AG10803 (cell line): ENCODE data around the gene CDK6.

ENCODE experiments used
- DNase-seq: peaks from one replicate; pipeline ENCODE4 v3.0.0; 2010; ENCODE audit warnings: low read depth
- H3K4me3 ChIP-seq: 2 replicates; pipeline ENCODE4 v1.5.1; 2011; ENCODE audit warnings: mild to moderate bottlenecking, low read length, control low read depth
- TF ChIP-seq, protein P1 (sequence below): conservative IDR thresholded peaks from 2 replicates; pipeline ENCODE4 v1.5.1; 2011; ENCODE audit warnings: mild to moderate bottlenecking, low read length, control low read depth, inconsistent platforms

The CDK6 gene

DNA sequence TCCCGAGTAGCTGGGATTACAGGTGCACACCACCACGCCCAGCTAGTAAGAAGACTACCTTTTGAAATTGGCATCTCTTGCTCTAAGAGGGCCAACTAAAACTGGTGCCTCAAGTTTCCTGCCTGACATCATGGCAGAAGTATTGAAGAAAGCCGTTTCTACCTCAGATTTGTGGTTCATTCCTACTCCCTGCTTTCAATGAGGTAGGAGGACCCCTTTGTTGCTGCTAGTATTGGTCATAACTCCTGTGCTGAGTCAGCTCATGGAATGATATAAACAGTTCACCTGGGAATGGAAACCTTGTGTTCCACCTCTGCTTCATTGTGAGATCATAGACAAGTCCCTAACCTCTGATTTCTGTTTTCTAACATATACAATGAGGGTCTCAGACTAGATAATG lies 82.8 kb downstream of the CDK6 start:
- TF ChIP-seq, protein P1, sequence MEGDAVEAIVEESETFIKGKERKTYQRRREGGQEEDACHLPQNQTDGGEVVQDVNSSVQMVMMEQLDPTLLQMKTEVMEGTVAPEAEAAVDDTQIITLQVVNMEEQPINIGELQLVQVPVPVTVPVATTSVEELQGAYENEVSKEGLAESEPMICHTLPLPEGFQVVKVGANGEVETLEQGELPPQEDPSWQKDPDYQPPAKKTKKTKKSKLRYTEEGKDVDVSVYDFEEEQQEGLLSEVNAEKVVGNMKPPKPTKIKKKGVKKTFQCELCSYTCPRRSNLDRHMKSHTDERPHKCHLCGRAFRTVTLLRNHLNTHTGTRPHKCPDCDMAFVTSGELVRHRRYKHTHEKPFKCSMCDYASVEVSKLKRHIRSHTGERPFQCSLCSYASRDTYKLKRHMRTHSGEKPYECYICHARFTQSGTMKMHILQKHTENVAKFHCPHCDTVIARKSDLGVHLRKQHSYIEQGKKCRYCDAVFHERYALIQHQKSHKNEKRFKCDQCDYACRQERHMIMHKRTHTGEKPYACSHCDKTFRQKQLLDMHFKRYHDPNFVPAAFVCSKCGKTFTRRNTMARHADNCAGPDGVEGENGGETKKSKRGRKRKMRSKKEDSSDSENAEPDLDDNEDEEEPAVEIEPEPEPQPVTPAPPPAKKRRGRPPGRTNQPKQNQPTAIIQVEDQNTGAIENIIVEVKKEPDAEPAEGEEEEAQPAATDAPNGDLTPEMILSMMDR, result no peak

GRCh38 chr7:92751902-92752901 lies 84.2 kb downstream of the CDK6 start:
- TF ChIP-seq, protein P1, result no peak
- H3K4me3 ChIP-seq, result no peak overlapping the region
- peak; percentile 95 for DNase-seq

More for the DNA sequence above, 82.8 kb downstream of the CDK6 start:
- no peak overlapping the region for H3K4me3 ChIP-seq
- no peak for DNase-seq

GRCh38 chr7:92750946-92751345 lies 85.4 kb downstream of the CDK6 start:
- no peak overlapping the region for H3K4me3 ChIP-seq
- TF ChIP-seq, protein P1, result no peak

GRCh38 chr7:92750447-92750839 lies 85.9 kb downstream of the CDK6 start:
- H3K4me3 ChIP-seq, result no peak overlapping the region
- no peak for DNase-seq
- TF ChIP-seq, protein P1, result no peak

More at GRCh38 chr7:92750946-92751345, 85.4 kb downstream of the CDK6 start:
- no peak for DNase-seq

DNA sequence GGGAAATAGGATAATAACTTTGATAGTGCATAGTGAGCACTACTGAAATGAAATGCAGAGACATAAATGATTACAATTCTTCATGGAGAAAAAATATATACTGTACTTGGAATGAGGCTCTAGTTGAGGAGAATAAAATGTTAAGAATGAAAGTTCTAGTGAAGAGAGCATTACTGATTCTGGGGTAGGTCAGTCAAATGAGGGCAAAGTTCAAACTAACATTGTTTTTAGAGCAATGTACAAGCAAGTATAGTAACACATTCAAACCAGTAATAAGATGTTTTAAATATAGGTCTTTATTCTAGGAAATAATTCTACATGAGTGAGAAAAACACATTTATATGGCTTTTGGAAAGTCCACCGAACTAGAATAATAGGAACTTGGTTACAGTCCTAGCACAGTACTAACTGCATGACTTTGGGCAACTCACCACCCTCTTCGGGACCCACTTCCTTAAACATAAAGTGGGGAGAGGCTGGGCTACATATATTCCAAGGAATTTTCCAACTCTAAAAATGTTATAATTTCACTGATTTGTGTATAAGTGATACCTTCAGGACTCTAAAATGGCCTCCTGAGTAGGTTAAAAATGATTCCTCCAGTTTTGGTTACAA lies 86.4 kb downstream of the CDK6 start:
- no peak for DNase-seq
- H3K4me3 ChIP-seq, result no peak overlapping the region
- TF ChIP-seq, protein P1, result no peak

DNA sequence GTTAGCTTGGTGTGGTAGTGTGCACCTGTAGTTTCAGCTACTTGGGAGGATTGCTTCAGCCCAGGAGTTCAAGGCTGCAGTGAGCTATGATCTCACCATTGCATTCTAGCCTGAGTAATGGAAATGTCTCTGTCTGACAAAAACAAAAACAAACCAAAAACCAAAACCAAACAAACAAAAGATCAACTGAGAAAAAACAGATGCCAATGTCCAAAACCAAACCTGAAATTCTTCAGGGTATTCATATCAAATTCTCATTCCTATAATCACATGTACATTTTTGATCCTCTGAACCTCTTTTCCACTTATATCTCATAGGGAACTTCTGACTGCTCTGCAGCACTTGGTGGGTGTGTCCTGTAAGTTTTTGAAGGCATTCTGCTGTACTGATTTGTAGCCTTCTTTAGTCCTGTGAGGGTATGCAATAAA lies 87.0 kb downstream of the CDK6 start:
- no peak for DNase-seq
- H3K4me3 ChIP-seq, result no peak overlapping the region
- TF ChIP-seq, protein P1, result no peak
